Kidney (tissue), 14 donors: ENCODE results near the gene TMSB10. TPM values are rescaled to one million over a fixed set of nuclear protein-coding genes. Genes with fewer than 3 reads are reported as not detected.
"Not testable (repeated sequence)": the region's sequence is repeated elsewhere in the genome, so short reads cannot be mapped to it uniquely, and the experiment has no call there.

Experiments
- DNase-seq, 5 donors: peaks; one replicate each; pipeline ENCODE4 v3.0.0-alpha.2; 2013 to 2020
- FAIRE-seq: peaks from 2 replicates; lab custom pipeline; 2012; peaks lifted over from hg19 to GRCh38; lab: Jason Lieb, UNC
- H3K27ac ChIP-seq, 2 donors: one replicate each; pipeline ENCODE4 v1.7.0; 2013; ENCODE audit warnings: low read depth in 2 of 2, low read length in 2 of 2, inconsistent platforms in 1 of 2
- H3K27me3 ChIP-seq: one replicate; pipeline ENCODE4 v1.7.1; 2013; ENCODE audit warnings: low read length, inconsistent platforms; ENCODE audit not compliant: control insufficient read depth, insufficient read depth
- H3K36me3 ChIP-seq, 3 donors: one replicate each; pipeline versions ENCODE4 v1.7.0 to v1.7.1; 2013; ENCODE audit warnings: low read length in 3 of 3, control low read depth in 1 of 3, inconsistent platforms in 1 of 3; ENCODE audit not compliant: insufficient read depth in 3 of 3, control insufficient read depth in 2 of 3
- H3K4me1 ChIP-seq, 3 donors: one replicate each; pipeline versions ENCODE4 v1.7.0 to v1.7.1; 2013; ENCODE audit warnings: low read length in 3 of 3, inconsistent platforms in 1 of 3, low read depth in 1 of 3; ENCODE audit not compliant: control insufficient read depth in 2 of 3, insufficient read depth in 2 of 3
- H3K4me3 ChIP-seq, 3 donors: one replicate each; pipeline versions ENCODE4 v1.7.0 to v1.8.1; 2013; ENCODE audit warnings: low read length in 3 of 3, control low read depth in 1 of 3, inconsistent platforms in 1 of 3
- H3K9ac ChIP-seq, 3 donors: one replicate each; pipeline versions ENCODE4 v1.7.0 to v1.7.1; 2013; ENCODE audit warnings: low read length in 3 of 3, control low read depth in 1 of 3, inconsistent platforms in 1 of 3
- H3K9me3 ChIP-seq, 3 donors: one replicate each; pipeline versions ENCODE4 v1.7.0 to v1.7.1; 2013; ENCODE audit warnings: low read length in 3 of 3, control low read depth in 1 of 3, inconsistent platforms in 1 of 3; ENCODE audit not compliant: control insufficient read depth in 2 of 3, insufficient read depth in 1 of 3
- intact Hi-C: fragments of 100-400 bp; cut with DNase I; formaldehyde crosslinking; loops from one replicate; pipeline ENCODE4 v1.11.1; 2022
- polyA plus RNA-seq: library from polyadenylated mRNA; stranded (reverse); fragments of 350-450 nt; fragmentation: Illumina TruSeq; extraction: RNeasy Lipid Tissue Mini Kit (QIAGEN cat#74804); gene quantifications from one replicate; pipeline ENCODE4 v1.2.3, GENCODE V29; 2014; ENCODE audit warnings: low read depth, low replicate concordance; ENCODE audit not compliant: insufficient read depth
- total RNA-seq: library from RNA; stranded (reverse); fragmentation: NEBNext Ultra II Directional; extraction: Animal tissue kit (Norgen Biotek cat#: 25700); gene quantifications from one replicate; pipeline ENCODE4 v1.2.1, GENCODE V29; 2021
- TF ChIP-seq, protein P1 (sequence below): IDR thresholded peaks from 3 replicates; pipeline ENCODE4 v1.5.1; 2012; ENCODE audit warnings: mild to moderate bottlenecking, moderate library complexity, borderline replicate concordance; ENCODE audit not compliant: insufficient read depth; ENCODE audit errors: extremely low read depth
- donor health status: control.
- donor health status: control.
- donor health status: control.
- donor health status: control.
- donor health status: control.
- donor health status: DM: yes; HTN: yes; CAD: no.
- donor health status: Normal renal cell carcinoma (clear cell type).

TMSB10 gene
- total and polyA plus RNA-seq, 2 donors from 2014 or later, result 1,610 to 2,277 TPM

DNA sequence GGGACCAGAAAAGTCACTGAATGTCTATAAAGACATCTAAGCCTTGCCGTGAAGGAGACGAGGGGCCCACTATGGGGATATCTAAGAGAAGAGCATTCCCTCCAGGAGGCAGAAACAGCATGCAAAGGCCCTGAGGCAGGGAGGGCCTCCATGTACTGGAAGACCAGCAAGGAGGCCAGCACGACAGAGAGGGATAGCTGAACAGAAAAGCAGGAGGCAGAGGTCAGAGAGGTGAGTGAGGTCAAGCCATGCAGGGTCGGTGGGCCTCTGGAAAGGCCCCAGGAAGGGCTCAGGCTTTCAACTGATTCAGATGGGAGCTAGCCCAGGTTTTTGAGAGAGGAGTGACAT, 30.3 kb upstream of the TMSB10 start:
- H3K27me3 ChIP-seq, result peaks cover 10% of the 10 kb centered on the region
- peak in 1 of 5 donors; percentile 17 for DNase-seq
- no peaks in the 10 kb centered on the region for H3K36me3 ChIP-seq
- no peak overlapping the region for H3K27ac ChIP-seq
- H3K4me1 ChIP-seq, result peaks cover 0 to 2% (median 0%) of the 10 kb centered on the region in 3 donors
- no peaks in the 10 kb centered on the region for H3K9me3 ChIP-seq
- no peak overlapping the region for H3K9ac ChIP-seq
- H3K4me3 ChIP-seq, result no peak overlapping the region
- intact Hi-C loops, result no loop called here
- FAIRE-seq, result no peak
- TF ChIP-seq, protein P1, sequence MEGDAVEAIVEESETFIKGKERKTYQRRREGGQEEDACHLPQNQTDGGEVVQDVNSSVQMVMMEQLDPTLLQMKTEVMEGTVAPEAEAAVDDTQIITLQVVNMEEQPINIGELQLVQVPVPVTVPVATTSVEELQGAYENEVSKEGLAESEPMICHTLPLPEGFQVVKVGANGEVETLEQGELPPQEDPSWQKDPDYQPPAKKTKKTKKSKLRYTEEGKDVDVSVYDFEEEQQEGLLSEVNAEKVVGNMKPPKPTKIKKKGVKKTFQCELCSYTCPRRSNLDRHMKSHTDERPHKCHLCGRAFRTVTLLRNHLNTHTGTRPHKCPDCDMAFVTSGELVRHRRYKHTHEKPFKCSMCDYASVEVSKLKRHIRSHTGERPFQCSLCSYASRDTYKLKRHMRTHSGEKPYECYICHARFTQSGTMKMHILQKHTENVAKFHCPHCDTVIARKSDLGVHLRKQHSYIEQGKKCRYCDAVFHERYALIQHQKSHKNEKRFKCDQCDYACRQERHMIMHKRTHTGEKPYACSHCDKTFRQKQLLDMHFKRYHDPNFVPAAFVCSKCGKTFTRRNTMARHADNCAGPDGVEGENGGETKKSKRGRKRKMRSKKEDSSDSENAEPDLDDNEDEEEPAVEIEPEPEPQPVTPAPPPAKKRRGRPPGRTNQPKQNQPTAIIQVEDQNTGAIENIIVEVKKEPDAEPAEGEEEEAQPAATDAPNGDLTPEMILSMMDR, result no peak

DNA sequence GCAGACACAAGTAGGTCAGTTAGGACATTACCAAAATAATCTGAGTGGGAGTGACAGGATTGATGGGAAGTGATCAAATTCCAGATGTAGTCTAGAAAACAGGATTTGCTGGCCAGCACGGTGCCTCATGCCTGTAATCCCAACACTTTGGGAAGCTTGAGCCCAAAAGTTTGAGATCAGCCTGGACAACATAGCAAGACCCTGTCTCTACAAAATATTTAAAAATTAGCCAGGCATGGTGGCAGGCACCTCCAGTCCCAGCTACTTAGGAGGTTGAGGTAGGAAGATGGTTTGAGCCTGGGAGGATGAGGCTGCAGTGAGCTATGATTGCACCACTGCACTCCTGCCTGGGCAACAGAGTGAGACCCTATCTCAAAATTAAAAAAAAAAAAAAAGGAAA, 29.8 kb upstream of the TMSB10 start:
- H3K27ac ChIP-seq, H3K9me3 ChIP-seq, intact Hi-C loops, H3K36me3 ChIP-seq, DNase-seq, FAIRE-seq, H3K4me3 ChIP-seq, H3K9ac ChIP-seq, H3K4me1 ChIP-seq: not testable (repeated sequence)
- peaks cover 14% of the 10 kb centered on the region for H3K27me3 ChIP-seq

DNA sequence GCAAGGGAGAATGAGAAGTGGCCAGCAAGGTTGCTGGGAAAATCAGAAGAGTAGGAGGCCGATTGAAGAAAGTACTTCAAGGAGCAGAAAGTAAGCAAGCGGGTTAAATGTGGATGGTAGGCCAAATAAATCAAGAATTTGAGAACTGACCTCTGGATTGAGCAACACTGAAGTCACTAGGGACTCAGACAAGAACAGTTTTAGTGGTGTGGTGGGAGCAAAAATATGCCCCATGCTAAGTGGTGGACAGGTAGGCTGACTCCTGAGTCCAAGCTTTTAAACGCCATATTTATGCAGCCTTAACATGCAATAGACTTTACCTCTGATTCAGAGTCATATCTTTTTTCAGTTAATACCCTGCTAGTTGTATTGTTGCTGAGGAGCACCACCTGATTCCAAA, 29.1 kb upstream of the TMSB10 start:
- FAIRE-seq, result no peak
- no peak overlapping the region for H3K4me3 ChIP-seq
- H3K27me3 ChIP-seq, result peaks cover 15% of the 10 kb centered on the region
- H3K9ac ChIP-seq, result no peak overlapping the region
- DNase-seq, result no peak
- H3K4me1 ChIP-seq, result peaks cover 0 to 7% (median 0%) of the 10 kb centered on the region in 3 donors
- no peaks in the 10 kb centered on the region for H3K36me3 ChIP-seq
- H3K27ac ChIP-seq, result no peak overlapping the region
- H3K9me3 ChIP-seq, result no peaks in the 10 kb centered on the region
- intact Hi-C loops, result no loop called here
- TF ChIP-seq, protein P1, result no peak

DNA sequence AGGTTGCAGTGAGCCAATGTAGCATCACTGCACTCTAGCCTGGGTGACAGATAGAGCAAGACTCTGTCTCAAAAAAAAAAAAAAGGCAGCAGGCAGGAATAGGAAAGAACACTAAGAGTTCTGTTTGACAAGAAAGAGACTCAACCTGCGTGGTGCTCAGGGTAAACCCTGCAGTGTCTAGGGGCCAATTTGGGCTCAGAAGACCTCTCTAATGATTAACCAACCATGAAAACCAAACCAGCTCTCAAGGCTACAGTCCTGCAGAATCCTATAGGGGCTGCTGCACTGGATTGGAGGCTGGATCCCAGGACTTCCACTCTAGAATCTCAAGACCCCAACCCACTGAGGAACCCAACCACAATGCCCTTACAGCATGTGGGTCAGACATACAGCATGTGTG, 27.0 kb upstream of the TMSB10 start:
- Histone ChIP-seq H3K36me3 (no peaks in the 10 kb centered on the region), H3K4me3 (no peak overlapping the region), H3K9ac (no peak overlapping the region), H3K9me3 (no peaks in the 10 kb centered on the region), H3K27ac (no peak overlapping the region), H3K27me3 (peaks cover 18% of the 10 kb centered on the region), H3K4me1 (peaks cover 0 to 7% (median 0%) of the 10 kb centered on the region in 3 donors)
- TF ChIP-seq, protein P1, result no peak
- DNase-seq (no peak), FAIRE-seq (no peak)
- intact Hi-C loops, result no loop called here
